HepG2 (cell line): ENCODE measurements around the gene TLE7. TPM values are rescaled to one million over a fixed set of nuclear protein-coding genes. Genes with fewer than 3 reads are reported as not detected.

Experiments used
- ATF1 ChIP-seq: IDR thresholded peaks from 2 replicates; pipeline ENCODE4 v1.6.1; 2016; ENCODE audit warnings: mild to moderate bottlenecking, control low read depth
- BRD4 ChIP-seq: sonication (generic); formaldehyde crosslinking; IDR thresholded peaks from 2 replicates; pipeline ENCODE4 v1.4.0; 2020; ENCODE audit warnings: missing genetic modification reagents
- CHD2 ChIP-seq: IDR thresholded peaks from 2 replicates; pipeline ENCODE4 v1.6.1; 2011; ENCODE audit warnings: low read depth, low read length, improper control_type of control experiment
- DR1 ChIP-seq: sonication (generic); formaldehyde crosslinking; IDR thresholded peaks from 2 replicates; pipeline ENCODE4 v1.8.0; 2021; ENCODE audit warnings: mild to moderate bottlenecking, missing genetic modification reagents, inconsistent platforms
- FIP1L1 ChIP-seq: fragments of 200-400 bp; formaldehyde crosslinking; IDR thresholded peaks from 2 replicates; pipeline ENCODE4 v1.6.1; 2018; ENCODE audit warnings: low read depth, mild to moderate bottlenecking, low read length, moderate library complexity, borderline replicate concordance; ENCODE audit not compliant: insufficient read depth
- HMGA1 ChIP-seq: sonication (generic); formaldehyde crosslinking; conservative IDR thresholded peaks from 2 replicates; pipeline ENCODE4 v1.4.0; 2020; ENCODE audit warnings: missing genetic modification reagents
- MXD4 ChIP-seq: IDR thresholded peaks from 2 replicates; pipeline ENCODE4 v1.6.1; 2016; ENCODE audit warnings: mild to moderate bottlenecking, missing biosample characterization, missing genetic modification reagents
- NFE2L2 ChIP-seq: fragments of 150-350 bp; IDR thresholded peaks from 2 replicates; pipeline ENCODE4 v1.6.1; 2014; ENCODE audit warnings: low read length
- NFYB ChIP-seq: sonication (generic); formaldehyde crosslinking; IDR thresholded peaks from 2 replicates; pipeline ENCODE4 v1.4.0; 2020; ENCODE audit warnings: missing genetic modification reagents
- RFXAP ChIP-seq: sonication (generic); formaldehyde crosslinking; IDR thresholded peaks from 2 replicates; pipeline ENCODE4 v1.4.0; 2020; ENCODE audit warnings: missing genetic modification reagents, borderline replicate concordance
- SALL1 ChIP-seq: sonication (generic); formaldehyde crosslinking; IDR thresholded peaks from 2 replicates; pipeline ENCODE4 v1.8.0; 2022; ENCODE audit warnings: mild to moderate bottlenecking, missing genetic modification reagents
- SNAPC2 ChIP-seq: sonication (generic); formaldehyde crosslinking; IDR thresholded peaks from 2 replicates; pipeline ENCODE4 v1.8.1; 2022; ENCODE audit warnings: mild to moderate bottlenecking, missing genetic modification reagents
- STAG1 ChIP-seq: sonication (generic); formaldehyde crosslinking; IDR thresholded peaks from 2 replicates; pipeline ENCODE4 v1.4.0; 2020; ENCODE audit warnings: missing genetic modification reagents
- TRIM24 ChIP-seq: sonication (generic); formaldehyde crosslinking; IDR thresholded peaks from 2 replicates; pipeline ENCODE4 v1.8.0; 2022; ENCODE audit warnings: mild to moderate bottlenecking, missing genetic modification reagents
- ZFP37 ChIP-seq: sonication (generic); formaldehyde crosslinking; IDR thresholded peaks from 2 replicates; pipeline ENCODE4 v1.4.0; 2020; ENCODE audit warnings: missing genetic modification reagents, borderline replicate concordance
- ZFP41 ChIP-seq: sonication (generic); formaldehyde crosslinking; IDR thresholded peaks from 2 replicates; pipeline ENCODE4 v1.4.0; 2020; ENCODE audit warnings: mild to moderate bottlenecking, missing genetic modification reagents, borderline replicate concordance
- ZNF326 ChIP-seq: sonication (generic); formaldehyde crosslinking; IDR thresholded peaks from 2 replicates; pipeline ENCODE4 v1.4.0; 2020; ENCODE audit warnings: missing genetic modification reagents, borderline replicate concordance
- ZNF530 ChIP-seq: sonication (generic); formaldehyde crosslinking; IDR thresholded peaks from 2 replicates; pipeline ENCODE4 v1.5.0; 2020; ENCODE audit warnings: low read depth, mild to moderate bottlenecking, missing genetic modification reagents
- ZNF589 ChIP-seq: sonication (generic); formaldehyde crosslinking; conservative IDR thresholded peaks from 2 replicates; pipeline ENCODE4 v1.8.0; 2022; ENCODE audit warnings: mild to moderate bottlenecking, moderate library complexity, missing genetic modification reagents
- ZNF607 ChIP-seq: sonication (generic); formaldehyde crosslinking; IDR thresholded peaks from 2 replicates; pipeline ENCODE4 v1.5.1; 2020; ENCODE audit warnings: missing genetic modification reagents, mild to moderate bottlenecking, borderline replicate concordance
- polyA plus RNA-seq, 8 experiments: library from polyadenylated mRNA; depleted of rRNA in 3 of 8; stranded (reverse) in 7 of 8; unstranded in 1 of 8; fragments of >200 nt; fragmentation: Illumina TruSeq in 4 of 8; extraction: Trizol in 4 of 8; gene quantifications; 2 replicates each; pipeline versions ENCODE4 v1.2.1 to v1.2.3, GENCODE V29; 2011 to 2016; ENCODE audit warnings: low read depth in 4 of 8, missing spikeins in 1 of 8, mixed read lengths in 1 of 8; ENCODE audit not compliant: insufficient read depth in 1 of 8
- total RNA-seq, 5 experiments: library from RNA; depleted of rRNA; stranded (reverse); fragments of >200 nt; fragmentation: Illumina TruSeq; extraction: Trizol; gene quantifications; 2 replicates each; pipeline ENCODE4 v1.2.3, GENCODE V29; 2016; ENCODE audit warnings: low read depth in 1 of 5
- TF ChIP-seq, protein P1 (sequence below): sonication (generic); formaldehyde crosslinking; conservative IDR thresholded peaks from 2 replicates; pipeline ENCODE4 v1.4.0; 2020; ENCODE audit warnings: missing genetic modification reagents
- TF ChIP-seq, protein P2 (sequence below): sonication (generic); formaldehyde crosslinking; IDR thresholded peaks from 2 replicates; pipeline ENCODE4 v1.8.0; 2022; ENCODE audit warnings: mild to moderate bottlenecking, missing genetic modification reagents, moderate library complexity
- TF ChIP-seq, protein P3 (sequence below): sonication (generic); formaldehyde crosslinking; IDR thresholded peaks from 2 replicates; pipeline ENCODE4 v1.4.0; 2020; ENCODE audit warnings: missing genetic modification reagents
- TF ChIP-seq, protein P4 (sequence below): IDR thresholded peaks from 2 replicates; pipeline ENCODE4 v1.6.1; 2016; ENCODE audit warnings: low read depth

Gene TLE7
- total and polyA plus RNA-seq, 2 of the 13 experiments (the other 11 are each of a cell fraction or from before 2014, with no cell fraction given) = not detected

DNA sequence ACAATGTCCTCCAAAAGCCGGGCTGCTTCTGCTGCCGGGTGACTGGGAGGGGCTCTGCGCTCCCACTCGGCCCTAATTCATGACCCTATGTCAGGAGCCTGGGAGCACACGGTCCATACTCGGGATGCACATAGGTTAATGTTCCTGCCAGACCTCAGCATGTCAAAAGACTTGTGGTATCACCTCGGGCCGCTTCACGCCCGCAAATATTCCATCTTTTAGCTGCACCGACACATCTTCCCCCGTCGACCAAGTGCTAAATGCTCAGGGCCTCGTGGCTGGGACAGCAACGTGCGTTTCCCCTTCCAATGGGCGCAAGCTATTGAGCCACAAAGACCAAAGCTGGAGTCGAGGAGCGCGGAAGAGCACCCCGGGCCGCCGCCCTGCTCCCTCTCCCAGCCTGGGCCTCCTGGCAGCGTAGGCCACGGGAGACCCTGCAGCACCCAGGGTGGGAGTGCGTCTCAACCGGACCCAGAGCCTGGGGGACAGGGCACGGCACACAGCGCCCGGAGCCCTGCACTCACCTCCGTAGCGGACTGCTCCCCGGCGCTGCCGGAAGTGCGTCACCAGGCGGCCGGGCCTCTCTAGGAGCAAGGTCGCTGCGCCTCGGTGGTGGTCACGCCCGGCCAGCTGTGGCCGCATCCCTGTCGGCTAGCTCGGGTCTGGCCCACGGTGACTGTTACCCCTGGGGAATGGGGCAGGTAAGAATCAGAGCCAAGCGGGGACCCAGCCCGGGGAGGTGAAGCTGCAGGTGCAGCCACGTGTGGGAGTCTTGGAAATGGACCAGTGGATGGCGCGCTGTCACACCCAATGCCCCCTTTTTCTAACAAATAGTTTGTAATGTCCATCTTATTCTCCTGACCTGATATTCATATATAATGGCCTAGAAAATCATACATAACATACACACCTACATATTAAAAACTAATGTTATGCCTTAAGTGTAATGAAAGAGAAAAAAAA lies 20.1 kb upstream of the TLE7 start, which contains the start of gene ZNF23 (continued):
- TF ChIP-seq ZNF326 (CRISPR knock-in tag) (0 out of 2 replicates have a peak, but pooled peaks have one; percentile 20), ATF1 (CRISPR knock-in tag) (peak; percentile 99), NFE2L2 (no peak), ZNF530 (CRISPR knock-in tag) (no peak), SALL1 (CRISPR knock-in tag) (peak; percentile 93), ZNF589 (CRISPR knock-in tag) (0 out of 2 replicates have a peak, but pooled peaks have one; percentile 70), ZFP41 (CRISPR knock-in tag) (0 out of 2 replicates have a peak, but pooled peaks have one; percentile 66), CHD2 (no peak), BRD4 (CRISPR knock-in tag) (peak; percentile 99), TRIM24 (CRISPR knock-in tag) (no peak), MXD4 (CRISPR knock-in tag) (peak; percentile 96), STAG1 (CRISPR knock-in tag) (no peak; the same call in 1 of the 2 replicates), SNAPC2 (CRISPR knock-in tag) (peak; percentile 52), NFYB (CRISPR knock-in tag) (peak; percentile 45), HMGA1 (no peak), RFXAP (peak; percentile 92), FIP1L1 (0 out of 2 replicates have a peak, but pooled peaks have one; percentile 51), DR1 (CRISPR knock-in tag) (peak; percentile 88), ZFP37 (CRISPR knock-in tag) (no peak; the same call in 1 of the 2 replicates), ZNF607 (peak; percentile 94; the same call in 1 of the 2 replicates)
- TF ChIP-seq, protein P1, sequence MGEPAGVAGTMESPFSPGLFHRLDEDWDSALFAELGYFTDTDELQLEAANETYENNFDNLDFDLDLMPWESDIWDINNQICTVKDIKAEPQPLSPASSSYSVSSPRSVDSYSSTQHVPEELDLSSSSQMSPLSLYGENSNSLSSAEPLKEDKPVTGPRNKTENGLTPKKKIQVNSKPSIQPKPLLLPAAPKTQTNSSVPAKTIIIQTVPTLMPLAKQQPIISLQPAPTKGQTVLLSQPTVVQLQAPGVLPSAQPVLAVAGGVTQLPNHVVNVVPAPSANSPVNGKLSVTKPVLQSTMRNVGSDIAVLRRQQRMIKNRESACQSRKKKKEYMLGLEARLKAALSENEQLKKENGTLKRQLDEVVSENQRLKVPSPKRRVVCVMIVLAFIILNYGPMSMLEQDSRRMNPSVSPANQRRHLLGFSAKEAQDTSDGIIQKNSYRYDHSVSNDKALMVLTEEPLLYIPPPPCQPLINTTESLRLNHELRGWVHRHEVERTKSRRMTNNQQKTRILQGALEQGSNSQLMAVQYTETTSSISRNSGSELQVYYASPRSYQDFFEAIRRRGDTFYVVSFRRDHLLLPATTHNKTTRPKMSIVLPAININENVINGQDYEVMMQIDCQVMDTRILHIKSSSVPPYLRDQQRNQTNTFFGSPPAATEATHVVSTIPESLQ (CRISPR knock-in tag) = no peak; the same call in 1 of the 2 replicates
- TF ChIP-seq, protein P2, sequence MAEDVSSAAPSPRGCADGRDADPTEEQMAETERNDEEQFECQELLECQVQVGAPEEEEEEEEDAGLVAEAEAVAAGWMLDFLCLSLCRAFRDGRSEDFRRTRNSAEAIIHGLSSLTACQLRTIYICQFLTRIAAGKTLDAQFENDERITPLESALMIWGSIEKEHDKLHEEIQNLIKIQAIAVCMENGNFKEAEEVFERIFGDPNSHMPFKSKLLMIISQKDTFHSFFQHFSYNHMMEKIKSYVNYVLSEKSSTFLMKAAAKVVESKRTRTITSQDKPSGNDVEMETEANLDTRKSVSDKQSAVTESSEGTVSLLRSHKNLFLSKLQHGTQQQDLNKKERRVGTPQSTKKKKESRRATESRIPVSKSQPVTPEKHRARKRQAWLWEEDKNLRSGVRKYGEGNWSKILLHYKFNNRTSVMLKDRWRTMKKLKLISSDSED (CRISPR knock-in tag) = no peak
- TF ChIP-seq, protein P3, sequence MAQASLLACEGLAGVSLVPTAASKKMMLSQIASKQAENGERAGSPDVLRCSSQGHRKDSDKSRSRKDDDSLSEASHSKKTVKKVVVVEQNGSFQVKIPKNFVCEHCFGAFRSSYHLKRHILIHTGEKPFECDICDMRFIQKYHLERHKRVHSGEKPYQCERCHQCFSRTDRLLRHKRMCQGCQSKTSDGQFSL = peak; percentile 77; the same call in 1 of the 2 replicates
- TF ChIP-seq, protein P4, sequence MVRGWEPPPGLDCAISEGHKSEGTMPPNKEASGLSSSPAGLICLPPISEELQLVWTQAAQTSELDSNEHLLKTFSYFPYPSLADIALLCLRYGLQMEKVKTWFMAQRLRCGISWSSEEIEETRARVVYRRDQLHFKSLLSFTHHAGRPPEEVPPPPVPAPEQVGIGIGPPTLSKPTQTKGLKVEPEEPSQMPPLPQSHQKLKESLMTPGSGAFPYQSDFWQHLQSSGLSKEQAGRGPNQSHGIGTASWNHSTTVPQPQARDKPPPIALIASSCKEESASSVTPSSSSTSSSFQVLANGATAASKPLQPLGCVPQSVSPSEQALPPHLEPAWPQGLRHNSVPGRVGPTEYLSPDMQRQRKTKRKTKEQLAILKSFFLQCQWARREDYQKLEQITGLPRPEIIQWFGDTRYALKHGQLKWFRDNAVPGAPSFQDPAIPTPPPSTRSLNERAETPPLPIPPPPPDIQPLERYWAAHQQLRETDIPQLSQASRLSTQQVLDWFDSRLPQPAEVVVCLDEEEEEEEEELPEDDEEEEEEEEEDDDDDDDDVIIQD = 0 out of 2 replicates have a peak, but pooled peaks have one; percentile 22
